WTC11 (cell line): ENCODE measurements around the gene MACROD2.

Experiments
- TF ChIP-seq, protein P1 (sequence below): fragments of 200-600 bp; IDR thresholded peaks from 2 replicates; pipeline ENCODE4 v1.8.0; 2022; ENCODE audit warnings: antibody characterized with exemption
- TF ChIP-seq, protein P2 (sequence below): sonication (generic); formaldehyde crosslinking; IDR thresholded peaks from 2 replicates; pipeline ENCODE4 v1.8.1; 2022; ENCODE audit warnings: mild to moderate bottlenecking, missing genetic modification reagents, moderate library complexity, borderline replicate concordance

DNA sequence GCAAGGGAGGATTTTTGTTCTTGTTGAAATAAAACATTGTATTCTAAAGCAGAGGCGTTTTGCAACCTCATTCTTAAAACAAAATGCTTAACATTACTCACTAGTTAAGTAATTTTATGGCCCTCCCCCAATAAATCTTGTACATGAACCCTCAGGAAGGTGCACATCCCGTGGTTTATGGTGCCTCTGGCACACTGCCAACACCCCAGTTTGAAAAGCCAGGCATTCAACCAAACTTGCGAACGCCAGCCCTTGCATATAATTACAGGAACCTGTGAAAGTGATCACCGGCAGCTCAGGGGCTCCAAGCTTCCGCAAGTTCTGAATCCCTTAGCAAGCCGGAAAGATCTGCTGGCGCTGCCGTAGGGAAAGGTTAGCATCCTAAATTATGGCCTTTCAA is 1451.1 kb downstream of the MACROD2 start:
- TF ChIP-seq, protein P1, sequence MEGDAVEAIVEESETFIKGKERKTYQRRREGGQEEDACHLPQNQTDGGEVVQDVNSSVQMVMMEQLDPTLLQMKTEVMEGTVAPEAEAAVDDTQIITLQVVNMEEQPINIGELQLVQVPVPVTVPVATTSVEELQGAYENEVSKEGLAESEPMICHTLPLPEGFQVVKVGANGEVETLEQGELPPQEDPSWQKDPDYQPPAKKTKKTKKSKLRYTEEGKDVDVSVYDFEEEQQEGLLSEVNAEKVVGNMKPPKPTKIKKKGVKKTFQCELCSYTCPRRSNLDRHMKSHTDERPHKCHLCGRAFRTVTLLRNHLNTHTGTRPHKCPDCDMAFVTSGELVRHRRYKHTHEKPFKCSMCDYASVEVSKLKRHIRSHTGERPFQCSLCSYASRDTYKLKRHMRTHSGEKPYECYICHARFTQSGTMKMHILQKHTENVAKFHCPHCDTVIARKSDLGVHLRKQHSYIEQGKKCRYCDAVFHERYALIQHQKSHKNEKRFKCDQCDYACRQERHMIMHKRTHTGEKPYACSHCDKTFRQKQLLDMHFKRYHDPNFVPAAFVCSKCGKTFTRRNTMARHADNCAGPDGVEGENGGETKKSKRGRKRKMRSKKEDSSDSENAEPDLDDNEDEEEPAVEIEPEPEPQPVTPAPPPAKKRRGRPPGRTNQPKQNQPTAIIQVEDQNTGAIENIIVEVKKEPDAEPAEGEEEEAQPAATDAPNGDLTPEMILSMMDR, result no peak
- TF ChIP-seq, protein P2, sequence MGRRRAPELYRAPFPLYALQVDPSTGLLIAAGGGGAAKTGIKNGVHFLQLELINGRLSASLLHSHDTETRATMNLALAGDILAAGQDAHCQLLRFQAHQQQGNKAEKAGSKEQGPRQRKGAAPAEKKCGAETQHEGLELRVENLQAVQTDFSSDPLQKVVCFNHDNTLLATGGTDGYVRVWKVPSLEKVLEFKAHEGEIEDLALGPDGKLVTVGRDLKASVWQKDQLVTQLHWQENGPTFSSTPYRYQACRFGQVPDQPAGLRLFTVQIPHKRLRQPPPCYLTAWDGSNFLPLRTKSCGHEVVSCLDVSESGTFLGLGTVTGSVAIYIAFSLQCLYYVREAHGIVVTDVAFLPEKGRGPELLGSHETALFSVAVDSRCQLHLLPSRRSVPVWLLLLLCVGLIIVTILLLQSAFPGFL, result no peak
